CD4-positive, alpha-beta memory T cell (primary cell): ENCODE results near the gene SRM. TPM values are rescaled to one million over a fixed set of nuclear protein-coding genes. Genes with fewer than 3 reads are reported as not detected.
"Not testable (repeated sequence)": the region's sequence is repeated elsewhere in the genome, so short reads cannot be mapped to it uniquely, and the experiment has no call there.

ENCODE experiments used
- CTCF ChIA-PET: fragments of 350-600 bp; sonication (Branson Sonifier 250); formaldehyde crosslinking; loops from one replicate; lab custom pipeline; 2021; ENCODE audit warnings: inconsistent platforms; ENCODE audit not compliant: partially characterized antibody; lab: Charles Lee
- POLR2A ChIA-PET: fragments of 350-600 bp; sonication (Branson Sonifier 250); formaldehyde crosslinking; loops from one replicate; lab custom pipeline; 2021; ENCODE audit not compliant: partially characterized antibody; lab: Charles Lee
- DNase-seq, 5 donors: peaks; one replicate each; pipeline versions ENCODE4 v3.0.0 to v3.0.0-alpha.2; 2020 to 2022; ENCODE audit warnings: mixed read lengths in 1 of 5
- H3K27ac ChIP-seq: one replicate; pipeline ENCODE4 v1.7.0; 2013; ENCODE audit warnings: low read depth, low read length
- H3K27me3 ChIP-seq: 2 replicates; pipeline ENCODE4 v1.7.0; 2013; ENCODE audit warnings: mild to moderate bottlenecking, low read length, moderate library complexity; ENCODE audit not compliant: insufficient read depth
- H3K36me3 ChIP-seq: 2 replicates; pipeline ENCODE4 v1.7.0; 2013; ENCODE audit warnings: mild to moderate bottlenecking, low read length, moderate library complexity; ENCODE audit not compliant: insufficient read depth
- H3K4me1 ChIP-seq: 2 replicates; pipeline ENCODE4 v1.7.0; 2013; ENCODE audit warnings: mild to moderate bottlenecking, low read length, moderate library complexity; ENCODE audit not compliant: insufficient read depth
- H3K4me3 ChIP-seq, 2 donors: one replicate each; pipeline ENCODE4 v1.7.0; 2013; ENCODE audit warnings: low read length in 2 of 2, mild to moderate bottlenecking in 1 of 2
- H3K9me3 ChIP-seq, 2 donors: one replicate each; pipeline ENCODE4 v1.7.0; 2013; ENCODE audit warnings: low read length in 2 of 2, control low read depth in 1 of 2; ENCODE audit not compliant: control insufficient read depth in 1 of 2
- H3K27ac Mint-ChIP-seq, 7 donors: one replicate each; pipeline ENCODE4 v1.8.0; 2020 to 2021; ENCODE audit warnings: mixed read lengths in 7 of 7, mild to moderate bottlenecking in 6 of 7, inconsistent platforms in 3 of 7, moderate library complexity in 3 of 7
- H3K27me3 Mint-ChIP-seq, 2 donors: one replicate each; pipeline ENCODE4 v1.8.0; 2020 to 2021; ENCODE audit warnings: mixed read lengths in 2 of 2
- H3K36me3 Mint-ChIP-seq, 2 donors: one replicate each; pipeline ENCODE4 v1.8.0; 2020 to 2021; ENCODE audit warnings: mixed read lengths in 2 of 2, inconsistent platforms in 1 of 2, mild to moderate bottlenecking in 1 of 2
- H3K4me1 Mint-ChIP-seq, 4 donors: one replicate each; pipeline ENCODE4 v1.8.0; 2020 to 2021; ENCODE audit warnings: mixed read lengths in 4 of 4, mild to moderate bottlenecking in 1 of 4
- H3K4me3 Mint-ChIP-seq, 8 donors: one replicate each; pipeline ENCODE4 v1.8.0; 2020 to 2021; ENCODE audit warnings: mixed read lengths in 8 of 8, mild to moderate bottlenecking in 7 of 8, moderate library complexity in 6 of 8, inconsistent platforms in 3 of 8
- H3K9me3 Mint-ChIP-seq, 8 donors: one replicate each; pipeline ENCODE4 v1.8.0; 2020 to 2021; ENCODE audit warnings: mixed read lengths in 8 of 8, mild to moderate bottlenecking in 5 of 8, inconsistent platforms in 3 of 8, moderate library complexity in 1 of 8
- intact Hi-C: fragments of 100-400 bp; cut with micrococcal nuclease; formaldehyde crosslinking; loops from one replicate; pipeline ENCODE4 v1.15.1; 2023
- polyA plus RNA-seq, 2 donors: library from polyadenylated mRNA; unstranded; fragments of 300-500 nt; fragmentation: Illumina TruSeq; gene quantifications; one replicate each; pipeline ENCODE4 v1.2.3, GENCODE V29; 2021
- total RNA-seq, 2 experiments: library from RNA; stranded (reverse); gene quantifications; one replicate each; pipeline ENCODE4 v1.2.3, GENCODE V29; 2021

SRM gene
- total and polyA plus RNA-seq, 4 experiments from 2014 or later: 53.1 to 162 (median 59.1) TPM

DNA sequence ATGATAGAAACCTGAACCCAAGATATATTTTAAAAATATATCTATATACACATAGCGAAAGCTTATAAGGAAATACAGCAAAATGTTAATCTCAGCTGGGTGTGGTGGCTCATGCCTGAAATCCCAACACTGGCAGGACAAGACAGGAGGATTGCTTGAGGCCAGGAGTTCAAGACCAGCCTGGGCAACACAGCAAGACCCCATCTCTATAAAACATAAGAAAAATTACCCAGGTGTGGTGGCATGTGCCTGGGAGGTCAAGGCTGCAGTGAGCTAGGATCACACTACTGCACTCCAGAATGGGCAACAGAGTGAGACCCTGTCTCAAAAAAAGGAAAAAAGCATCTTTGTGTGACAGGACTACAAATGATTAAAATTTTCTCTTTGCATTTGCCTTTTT lies 6.0 kb upstream of the SRM start:
- H3K27ac Mint-ChIP-seq: no peak overlapping the region
- CTCF ChIA-PET: interaction anchor here (2.7 kb wide), 1 partner anchor 28 kb away, joined by 7 read pairs; no protein-coding TSS in a partner anchor
- POLR2A ChIA-PET: interaction anchor here (1.0 kb wide), 1 partner anchor 28 kb away, joined by 4 read pairs; no protein-coding TSS in a partner anchor

DNA sequence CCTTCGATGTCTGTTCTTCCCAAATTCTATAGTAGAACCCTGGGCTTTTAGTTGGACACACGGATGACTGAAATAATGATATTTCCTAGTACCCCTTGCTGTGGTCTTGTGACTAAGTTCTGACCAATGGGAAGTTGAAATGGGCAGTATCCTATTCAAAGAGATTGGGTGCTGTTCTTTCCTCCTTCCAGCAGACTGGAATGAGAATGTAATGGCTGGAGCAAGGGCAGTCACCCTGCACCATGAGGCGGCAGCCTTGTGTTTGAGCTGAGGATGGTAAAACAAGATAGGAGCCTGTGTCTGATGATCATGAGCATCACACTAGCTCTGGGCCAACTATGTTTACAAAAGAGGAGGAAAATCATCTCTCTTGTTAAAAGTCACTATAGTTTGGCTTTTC lies 5.1 kb upstream of the SRM start:
- peaks cover 9 to 28% (median 20%) of the 10 kb centered on the region in 4 donors for H3K4me1 Mint-ChIP-seq
- DNase-seq: no peak
- peak overlapping the region in 1 of 7 donors; percentile 22 for H3K27ac Mint-ChIP-seq
- intact Hi-C loops: no loop called here
- ChIA-PET POLR2A (interaction anchor here (1.0 kb wide), 1 partner anchor 27 kb away, joined by 4 read pairs; no protein-coding TSS in a partner anchor), CTCF (interaction anchor here (2.7 kb wide), 1 partner anchor 28 kb away, joined by 7 read pairs; no protein-coding TSS in a partner anchor)
- Histone ChIP-seq H3K36me3 (peaks cover 31% of the 10 kb centered on the region), H3K9me3 (no peaks in the 10 kb centered on the region), H3K4me1 (peaks cover 13% of the 10 kb centered on the region), H3K27me3 (no peaks in the 10 kb centered on the region), H3K4me3 (no peak overlapping the region), H3K27ac (no peak overlapping the region)
- H3K27me3 Mint-ChIP-seq: no peaks in the 10 kb centered on the region
- H3K9me3 Mint-ChIP-seq: peaks cover 0 to 2% (median 0%) of the 10 kb centered on the region in 8 donors
- peaks cover 39 to 47% of the 10 kb centered on the region in 2 donors for H3K36me3 Mint-ChIP-seq
- no peak overlapping the region for H3K4me3 Mint-ChIP-seq

More for the DNA sequence above, 6.0 kb upstream of the SRM start:
- Histone ChIP-seq H3K27me3 (no peaks in the 10 kb centered on the region), H3K4me1 (peaks cover 11% of the 10 kb centered on the region), H3K27ac (no peak overlapping the region), H3K4me3 (no peak overlapping the region), H3K9me3 (no peaks in the 10 kb centered on the region), H3K36me3 (peaks cover 37% of the 10 kb centered on the region)
- intact Hi-C loops: no loop called here
- DNase-seq: no peak
- Mint-ChIP-seq H3K36me3 (peaks cover 39 to 49% of the 10 kb centered on the region in 2 donors), H3K9me3 (peaks cover 0 to 2% (median 0%) of the 10 kb centered on the region in 8 donors), H3K4me3 (no peak overlapping the region), H3K4me1 (peaks cover 7 to 21% (median 14%) of the 10 kb centered on the region in 4 donors), H3K27me3 (no peaks in the 10 kb centered on the region)

DNA sequence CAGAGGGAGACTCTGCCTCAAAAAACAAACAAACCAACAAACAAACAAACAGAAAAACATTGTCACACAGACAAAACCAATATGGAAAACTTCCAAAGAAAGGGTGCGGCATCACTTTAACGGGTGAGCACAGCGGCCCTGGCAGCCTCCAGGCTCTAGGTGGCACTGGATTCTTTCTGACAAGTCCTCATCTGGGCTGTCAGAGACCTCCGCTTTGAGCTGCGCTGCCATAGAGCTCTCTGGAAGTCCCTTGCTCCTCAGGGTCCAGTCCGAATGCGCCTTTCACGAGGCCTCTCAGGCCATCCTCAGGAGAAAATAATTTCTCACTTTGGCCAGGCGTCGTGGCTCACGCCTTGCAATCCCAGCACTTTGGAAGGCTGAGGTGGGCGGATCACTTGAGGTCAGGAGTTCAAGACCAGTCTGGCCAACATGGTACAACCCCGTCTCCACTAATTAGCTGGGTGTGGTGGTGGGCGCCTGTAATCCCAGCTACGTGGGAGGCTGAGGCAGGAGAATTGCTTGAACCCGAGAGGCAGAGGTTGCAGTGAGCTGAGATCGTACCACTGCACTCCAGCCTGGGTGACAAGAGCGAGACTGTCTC lies 4.2 kb upstream of the SRM start:
- DNase-seq, intact Hi-C loops, H3K9me3 ChIP-seq, H3K27ac ChIP-seq, H3K4me3 Mint-ChIP-seq, H3K4me3 ChIP-seq, POLR2A ChIA-PET, H3K9me3 Mint-ChIP-seq, H3K27me3 Mint-ChIP-seq, H3K27me3 ChIP-seq: not testable (repeated sequence)
- Mint-ChIP-seq H3K27ac (peak overlapping the region in 1 of 7 donors; percentile 13), H3K36me3 (peaks cover 33 to 44% of the 10 kb centered on the region in 2 donors), H3K4me1 (peaks cover 12 to 31% (median 22%) of the 10 kb centered on the region in 4 donors)
- H3K4me1 ChIP-seq: peaks cover 17% of the 10 kb centered on the region
- CTCF ChIA-PET: interaction anchor here (0.6 to 2.7 kb wide), 2 partner anchors 27 to 179 kb away, joined by 3 to 7 read pairs; no protein-coding TSS in a partner anchor
- peaks cover 22% of the 10 kb centered on the region for H3K36me3 ChIP-seq

DNA sequence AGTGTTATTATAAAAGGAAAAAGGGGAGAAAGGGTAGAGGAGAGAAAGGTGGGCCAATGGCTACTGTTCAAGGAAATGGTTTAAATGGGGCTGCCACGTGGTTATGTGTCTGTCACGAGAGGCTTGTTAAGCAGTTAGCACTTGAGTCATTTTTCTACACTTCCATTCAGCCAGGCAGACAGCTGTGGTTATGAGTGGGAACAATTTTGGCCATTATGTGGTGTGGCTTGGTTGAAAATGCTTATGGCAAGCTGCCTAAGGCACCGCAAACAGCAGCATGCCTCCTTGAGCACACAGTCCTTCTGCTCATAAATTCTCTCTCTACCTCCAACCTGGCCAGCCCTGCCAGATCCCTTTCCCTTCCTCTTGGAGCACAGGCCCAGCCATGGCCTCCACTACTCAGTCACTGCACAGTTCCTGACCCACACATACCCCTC lies 3.2 kb upstream of the SRM start:
- H3K9me3 Mint-ChIP-seq: peaks cover 0 to 2% (median 0%) of the 10 kb centered on the region in 8 donors
- H3K9me3 ChIP-seq: no peaks in the 10 kb centered on the region
- no peak overlapping the region for H3K27ac ChIP-seq
- POLR2A ChIA-PET: no interaction called here
- no peaks in the 10 kb centered on the region for H3K27me3 ChIP-seq
- intact Hi-C loops: no loop called here
- H3K27ac Mint-ChIP-seq: peak overlapping the region in 6 of 7 donors; percentile 47 to 82 (median 69)
- DNase-seq: no peak
- H3K4me1 Mint-ChIP-seq: peaks cover 15 to 37% (median 28%) of the 10 kb centered on the region in 4 donors
- peak overlapping the region in 3 of 8 donors; percentile 62 to 65 (median 65) for H3K4me3 Mint-ChIP-seq
- H3K4me1 ChIP-seq: peaks cover 26% of the 10 kb centered on the region
- CTCF ChIA-PET: interaction anchor here (0.6 to 3.9 kb wide), 2 partner anchors 26 to 180 kb away, joined by 3 to 39 read pairs; no protein-coding TSS in a partner anchor
- no peaks in the 10 kb centered on the region for H3K27me3 Mint-ChIP-seq
- H3K4me3 ChIP-seq: no peak overlapping the region
- peaks cover 12% of the 10 kb centered on the region for H3K36me3 ChIP-seq
- peaks cover 23 to 37% of the 10 kb centered on the region in 2 donors for H3K36me3 Mint-ChIP-seq

DNA sequence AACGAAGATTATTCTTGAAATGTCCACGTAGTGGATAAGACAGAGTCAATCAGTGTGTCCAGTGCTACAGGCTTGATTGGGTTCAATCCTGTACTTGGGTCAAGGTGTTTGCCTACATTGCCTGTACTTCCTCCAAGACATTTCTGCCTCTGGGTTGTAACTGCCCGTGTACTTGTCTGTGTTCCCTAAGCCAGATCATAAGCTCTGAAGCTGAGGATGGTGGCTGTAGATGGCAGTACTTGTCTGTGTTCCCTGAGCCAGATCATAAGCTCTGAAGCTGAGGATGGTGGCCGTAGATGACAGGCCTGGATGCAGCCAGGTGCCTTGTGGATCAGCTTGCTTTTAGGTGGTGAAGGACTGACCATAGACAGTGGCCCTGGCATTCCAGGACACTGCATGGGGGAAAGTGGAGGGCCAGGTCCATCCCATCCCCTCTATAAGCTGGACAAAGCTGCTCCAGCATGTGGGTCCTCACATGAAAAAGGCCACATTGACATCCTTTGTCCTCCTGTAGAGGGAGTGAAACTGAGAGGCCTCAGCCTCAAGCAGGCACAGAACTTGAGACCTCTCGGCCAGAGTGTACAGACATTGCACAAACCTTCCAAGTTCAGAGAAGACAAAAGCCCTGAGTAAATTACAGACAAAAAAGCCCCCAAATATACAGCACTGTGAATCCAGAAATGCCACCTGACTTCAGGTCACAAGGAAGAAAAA lies 2.0 kb upstream of the SRM start:
- no peaks in the 10 kb centered on the region for H3K27me3 ChIP-seq
- no peak overlapping the region for H3K4me3 ChIP-seq
- Mint-ChIP-seq H3K4me1 (peaks cover 15 to 42% (median 30%) of the 10 kb centered on the region in 4 donors), H3K27me3 (no peaks in the 10 kb centered on the region), H3K9me3 (peaks cover 0 to 2% (median 0%) of the 10 kb centered on the region in 8 donors), H3K27ac (peak overlapping the region; percentile 13 to 88 (median 57)), H3K4me3 (peak overlapping the region in 7 of 8 donors; percentile 12 to 92 (median 67)), H3K36me3 (peaks cover 17 to 29% of the 10 kb centered on the region in 2 donors)
- DNase-seq: no peak
- no peaks in the 10 kb centered on the region for H3K9me3 ChIP-seq
- peaks cover 26% of the 10 kb centered on the region for H3K4me1 ChIP-seq
- peak overlapping the region; percentile 62 for H3K27ac ChIP-seq
- H3K36me3 ChIP-seq: peaks cover 7% of the 10 kb centered on the region
- ChIA-PET CTCF (interaction anchor here (1.0 to 3.9 kb wide), 4 partner anchors 8 to 27 kb away, joined by 3 to 39 read pairs (median 4); no protein-coding TSS in a partner anchor), POLR2A (interaction anchor here (1.1 to 3.1 kb wide), 7 partner anchors 9 to 49 kb away, joined by 3 to 27 read pairs (median 11); partner anchors contain the start of genes EXOSC10 and TARDBP)
- intact Hi-C loops: loop anchor here (2.0 kb wide), 1 partner anchor 49 kb away; the partner anchor contains the start of gene TARDBP

DNA sequence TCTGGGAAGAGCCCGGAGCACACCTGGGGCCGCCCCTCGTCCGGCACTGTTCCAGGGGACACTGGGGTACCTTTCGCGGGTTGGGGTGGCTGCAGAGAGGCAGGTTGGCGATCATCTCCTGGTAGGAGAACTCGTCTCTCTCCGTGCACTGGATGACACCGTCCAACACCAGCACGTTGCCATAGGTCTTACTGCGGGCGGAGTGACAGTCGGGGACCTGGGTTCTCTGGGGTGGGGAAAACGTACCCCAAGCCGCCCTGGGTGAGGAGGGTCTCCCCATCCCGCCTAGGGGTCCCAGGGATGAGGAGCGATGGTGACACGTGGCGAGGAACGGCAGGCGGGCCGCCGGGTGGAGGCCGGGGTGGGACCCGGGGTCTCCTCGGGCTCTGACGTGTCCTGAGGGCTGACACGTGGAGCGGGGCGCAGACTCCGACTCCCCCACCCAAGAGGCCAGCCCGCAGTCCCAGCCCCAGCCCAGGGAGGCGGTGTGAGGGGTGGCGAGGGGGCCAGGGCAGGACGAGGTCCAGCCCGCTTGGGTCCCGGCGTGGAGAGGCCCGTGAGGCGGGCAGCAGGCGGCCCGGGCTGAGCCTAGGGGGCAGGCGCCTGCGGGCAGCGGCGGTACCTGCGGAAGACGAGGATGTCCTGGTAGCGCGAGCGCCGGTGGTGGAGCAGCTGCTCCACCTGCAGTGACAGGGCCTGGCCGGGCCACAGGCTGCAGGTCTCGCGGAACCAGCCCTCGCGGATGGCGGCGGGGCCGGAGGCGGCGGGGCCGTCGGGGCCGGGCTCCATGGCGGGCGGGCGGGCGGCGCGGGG lies 457 bp downstream of the SRM start:
- no peak for DNase-seq
- H3K27ac ChIP-seq: peak overlapping the region; percentile 65
- H3K36me3 Mint-ChIP-seq: peaks cover 0 to 20% of the 10 kb centered on the region in 2 donors
- H3K27me3 ChIP-seq: no peaks in the 10 kb centered on the region
- peaks cover 26% of the 10 kb centered on the region for H3K4me1 ChIP-seq
- peaks cover 11% of the 10 kb centered on the region for H3K36me3 ChIP-seq
- H3K4me1 Mint-ChIP-seq: peaks cover 15 to 42% (median 30%) of the 10 kb centered on the region in 4 donors
- peak overlapping the region; percentile 90 to 96 (median 94) for H3K4me3 Mint-ChIP-seq
- peaks cover 0 to 2% (median 0%) of the 10 kb centered on the region in 8 donors for H3K9me3 Mint-ChIP-seq
- no peaks in the 10 kb centered on the region for H3K27me3 Mint-ChIP-seq
- peak overlapping the region in 6 of 7 donors; percentile 83 to 96 (median 90) for H3K27ac Mint-ChIP-seq
- intact Hi-C loops: no loop called here
- ChIA-PET POLR2A (interaction anchor here (0.9 to 3.1 kb wide), 9 partner anchors 7 to 849 kb away, joined by 3 to 27 read pairs (median 11); partner anchors contain the start of genes EXOSC10, MTOR and TARDBP), CTCF (interaction anchor here (3.9 kb wide), 1 partner anchor 22 kb away, joined by 39 read pairs; no protein-coding TSS in a partner anchor)
- H3K9me3 ChIP-seq: no peaks in the 10 kb centered on the region
- peak overlapping the region; percentile 57 to 67 for H3K4me3 ChIP-seq
